Amniotic stem cell (primary cell): ENCODE measurements around the gene BLOC1S5.
A peak's percentile ranks its signal among the peaks of the same experiment; 100 is the strongest.

Experiments used
- DNase-seq: peaks from one replicate; lab custom pipeline; 2025; lab: John Stamatoyannopoulos, UW

The BLOC1S5 gene

GRCh38 chr6:8063761-8064637 is at the start of gene BLOC1S5:
Gene BLOC1S5, minus strand, starts transcription at chr6:8064389. Its CDS starts 13 bp downstream, at chr6:8064376.
- DNase-seq, result peak; percentile 95

- DNase-seq, result no peak
These were observed 49.0 kb upstream of the BLOC1S5 start for GRCh38 chr6:8113131-8113654.

- DNase-seq, result no peak
These were observed 46.5 kb upstream of the BLOC1S5 start for GRCh38 chr6:8110725-8111124.

GRCh38 chr6:8110117-8110721 is 46.0 kb upstream of the BLOC1S5 start:
- no peak for DNase-seq

GRCh38 chr6:8108759-8109539 is 44.8 kb upstream of the BLOC1S5 start:
- DNase-seq, result no peak

GRCh38 chr6:8108031-8108660 is 44.0 kb upstream of the BLOC1S5 start:
- DNase-seq, result peak; percentile 74

- no peak for DNase-seq
These were observed 41.6 kb upstream of the BLOC1S5 start for GRCh38 chr6:8105791-8106190.

GRCh38 chr6:8103726-8104125 is 39.5 kb upstream of the BLOC1S5 start:
- DNase-seq, result no peak

- peak; percentile 92 for DNase-seq
These were observed 38.2 kb upstream of the BLOC1S5 start, which contains the start of gene EEF1E1 for GRCh38 chr6:8102122-8102958. Gene EEF1E1, minus strand, starts transcription at chr6:8102548. Its CDS starts 27 bp downstream, at chr6:8102521.

- no peak for DNase-seq
These were observed 36.1 kb upstream of the BLOC1S5 start for GRCh38 chr6:8100159-8100854.

GRCh38 chr6:8090650-8091049 is 26.5 kb upstream of the BLOC1S5 start:
- no peak for DNase-seq

GRCh38 chr6:8088886-8089285 is 24.7 kb upstream of the BLOC1S5 start:
- no peak for DNase-seq

- DNase-seq, result no peak
These were observed 23.9 kb upstream of the BLOC1S5 start for GRCh38 chr6:8087870-8088754.

GRCh38 chr6:8086755-8087306 is 22.6 kb upstream of the BLOC1S5 start:
- no peak for DNase-seq

- peak; percentile 12 for DNase-seq
These were observed 20.9 kb upstream of the BLOC1S5 start for GRCh38 chr6:8085053-8085511.

GRCh38 chr6:8084586-8084985 is 20.4 kb upstream of the BLOC1S5 start:
- DNase-seq, result no peak

- peak; percentile 20 for DNase-seq
These were observed 19.0 kb upstream of the BLOC1S5 start for GRCh38 chr6:8082954-8083858.

- DNase-seq, result no peak
These were observed 18.4 kb upstream of the BLOC1S5 start for GRCh38 chr6:8082572-8082953.
